Stimulated activated CD4-positive, alpha-beta T cell treated with anti-CD3 and anti-CD28 coated beads, Interleukin-2, amount 100 ng/mL, for 48 hours (primary cell): Measurements from ENCODE around the gene ST8SIA4.

Experiments used
- DNase-seq, 2 donors: peaks; one replicate each; pipeline ENCODE4 v3.0.0-alpha.2; 2020

Gene ST8SIA4

GRCh38 chr5:100779669-100780375 lies 123.3 kb downstream of the ST8SIA4 start:
- no peak for DNase-seq

GRCh38 chr5:100777680-100778300 lies 125.3 kb downstream of the ST8SIA4 start:
- no peak for DNase-seq

- DNase-seq, result no peak
Measured at GRCh38 chr5:100775533-100775855, 127.6 kb downstream of the ST8SIA4 start.

- no peak for DNase-seq
Measured at GRCh38 chr5:100772548-100772947, 130.5 kb downstream of the ST8SIA4 start.

GRCh38 chr5:100772006-100772405 lies 131.1 kb downstream of the ST8SIA4 start:
- no peak for DNase-seq

GRCh38 chr5:100771181-100771580 lies 131.9 kb downstream of the ST8SIA4 start:
- no peak for DNase-seq

- DNase-seq, result no peak
Measured at GRCh38 chr5:100768221-100768620, 134.9 kb downstream of the ST8SIA4 start.

GRCh38 chr5:100762995-100763394 lies 140.1 kb downstream of the ST8SIA4 start:
- DNase-seq, result no peak

GRCh38 chr5:100762108-100762507 lies 141.0 kb downstream of the ST8SIA4 start:
- DNase-seq, result no peak

GRCh38 chr5:100761192-100761591 lies 141.9 kb downstream of the ST8SIA4 start:
- no peak for DNase-seq

GRCh38 chr5:100760688-100761087 lies 142.4 kb downstream of the ST8SIA4 start:
- no peak for DNase-seq

GRCh38 chr5:100758780-100759179 lies 144.3 kb downstream of the ST8SIA4 start:
- no peak for DNase-seq

GRCh38 chr5:100758306-100758705 lies 144.8 kb downstream of the ST8SIA4 start:
- DNase-seq, result no peak

- no peak for DNase-seq
Measured at GRCh38 chr5:100757618-100758017, 145.5 kb downstream of the ST8SIA4 start.
